Measurements from ENCODE around the gene TP53. TPM values are rescaled to one million over a fixed set of nuclear protein-coding genes. Genes with fewer than 3 reads are reported as not detected.

The TP53 gene
- total RNA-seq: 10 to 100 TPM; 27.9 to 49.7 (median 31.7) TPM

- Histone ChIP-seq H3K4me1 (peaks cover 15 to 38% (median 25%) of the 10 kb centered on the region in 4 donors), H3K9me3 (no peaks in the 10 kb centered on the region), H3K27ac (peak within 1 kb of the TSS; percentile 95 to 99 (median 98)), H3K4me3 (peak within 1 kb of the TSS; percentile 62 to 93 (median 82)), H3K36me3 (no peaks in the 10 kb centered on the region), H3K27me3 (no peaks in the 10 kb centered on the region)
- intact Hi-C loops (cut with DNase I; ENCODE audit: low total_unique reads): loop anchor here (5.0 kb wide), 1 partner anchor 55 kb away; the partner anchor contains the start of gene SHBG
- in situ Hi-C loops (cut with MboI; ENCODE audit: low pct_ligation_motif_present in 1 of 4, low pct_unique_long_range_greater_than_20kb in 1 of 4, low sequenced_read_pairs in 3 of 4): loop anchor here in 2 of 4 donors (5.0 to 10.0 kb wide), 2 partner anchors 52 to 55 kb away; partner anchors contain the start of gene SHBG (in 2 of the 2)
- TF ChIP-seq POLR2AphosphoS5 (IDR thresholded peaks at IDR 0.05) (peak; percentile 93 to 95 (median 93)), EP300 (IDR thresholded peaks at IDR 0.05; ENCODE audit: low read depth) (no peak), CTCF (IDR thresholded peaks at IDR 0.05) (no peak), POLR2A (IDR thresholded peaks at IDR 0.05) (peak; percentile 87)
- WGBS, 2 donors (ENCODE audit: low coverage in 1 of 2): 0% methylated on average over 6 to 30 of the region's 30 CpGs
- peak; percentile 92 for DNase-seq
Observed at GRCh38 chr17:7687072-7687907, at the start of gene TP53. Gene TP53 (minus strand): TSS chr17:7687490. CDS start chr17:7676594, 10,896 bp downstream.

GRCh38 chr17:7732981-7733539 is 45.8 kb upstream of the TP53 start:
- Histone ChIP-seq H3K27ac (no peak overlapping the region), H3K9me3 (no peaks in the 10 kb centered on the region), H3K4me1 (no peaks in the 10 kb centered on the region), H3K4me3 (no peak overlapping the region), H3K36me3 (no peaks in the 10 kb centered on the region), H3K27me3 (peaks cover 6% of the 10 kb centered on the region)
- 86 to 88% methylated on average over 5 to 14 of the region's 14 CpGs for WGBS, 2 donors (ENCODE audit: low coverage in 1 of 2)
- no peak for TF ChIP-seq POLR2AphosphoS5 (IDR thresholded peaks at IDR 0.05)
- TF ChIP-seq EP300 (IDR thresholded peaks at IDR 0.05; ENCODE audit: low read depth): no peak
- TF ChIP-seq CTCF (IDR thresholded peaks at IDR 0.05): no peak
- TF ChIP-seq POLR2A (IDR thresholded peaks at IDR 0.05): no peak
- DNase-seq: no peak
- in situ Hi-C loops (cut with MboI; ENCODE audit: low pct_ligation_motif_present in 1 of 4, low pct_unique_long_range_greater_than_20kb in 1 of 4, low sequenced_read_pairs in 3 of 4) (no loop called here), intact Hi-C loops (cut with DNase I; ENCODE audit: low total_unique reads) (no loop called here)

- Histone ChIP-seq H3K27ac (no peak overlapping the region), H3K27me3 (peaks cover 3% of the 10 kb centered on the region), H3K36me3 (no peaks in the 10 kb centered on the region), H3K4me1 (no peaks in the 10 kb centered on the region), H3K4me3 (no peak overlapping the region), H3K9me3 (no peaks in the 10 kb centered on the region)
- TF ChIP-seq CTCF (IDR thresholded peaks at IDR 0.05): no peak
- no peak for TF ChIP-seq POLR2AphosphoS5 (IDR thresholded peaks at IDR 0.05)
- no peak for TF ChIP-seq EP300 (IDR thresholded peaks at IDR 0.05; ENCODE audit: low read depth)
- TF ChIP-seq POLR2A (IDR thresholded peaks at IDR 0.05): no peak
- intact Hi-C loops (cut with DNase I; ENCODE audit: low total_unique reads) (loop anchor here (2.0 kb wide), 1 partner anchor 63 kb away; no protein-coding TSS in a partner anchor), in situ Hi-C loops (cut with MboI; ENCODE audit: low pct_ligation_motif_present in 1 of 4, low pct_unique_long_range_greater_than_20kb in 1 of 4, low sequenced_read_pairs in 3 of 4) (no loop called here)
- WGBS, 2 donors (ENCODE audit: low coverage in 1 of 2): 52 to 71% methylated on average over 1 of the region's 1 CpG
- no peak for DNase-seq
Observed at GRCh38 chr17:7729816-7730215, 42.5 kb upstream of the TP53 start.

- intact Hi-C loops (cut with DNase I; ENCODE audit: low total_unique reads): no loop called here
- Histone ChIP-seq H3K27ac (no peak overlapping the region), H3K4me3 (no peak overlapping the region), H3K4me1 (no peaks in the 10 kb centered on the region), H3K27me3 (peaks cover 10% of the 10 kb centered on the region), H3K9me3 (no peaks in the 10 kb centered on the region), H3K36me3 (no peaks in the 10 kb centered on the region)
- 50 to 53% methylated on average over 3 of the region's 3 CpGs for WGBS, 2 donors (ENCODE audit: low coverage in 1 of 2)
- no peak for DNase-seq
- TF ChIP-seq POLR2AphosphoS5 (IDR thresholded peaks at IDR 0.05) (no peak), EP300 (IDR thresholded peaks at IDR 0.05; ENCODE audit: low read depth) (no peak), POLR2A (IDR thresholded peaks at IDR 0.05) (no peak), CTCF (IDR thresholded peaks at IDR 0.05) (no peak)
- in situ Hi-C loops (cut with MboI; ENCODE audit: low pct_ligation_motif_present in 1 of 4, low pct_unique_long_range_greater_than_20kb in 1 of 4, low sequenced_read_pairs in 3 of 4): no loop called here
Observed at GRCh38 chr17:7727886-7728285, 40.6 kb upstream of the TP53 start.

Data from transverse colon (tissue), 4 donors.